Choroid plexus epithelial cell (primary cell): ENCODE measurements around the gene VPS41.
A peak's percentile ranks its signal among the peaks of the same experiment; 100 is the strongest.

Source experiments
- DNase-seq: peaks from one replicate; pipeline ENCODE4 v3.0.0-alpha.2; 2010; ENCODE audit warnings: low read depth
- H3K4me3 ChIP-seq: 2 replicates; pipeline ENCODE4 v1.5.1; 2011; ENCODE audit warnings: low read depth, mild to moderate bottlenecking, control low read depth, low read length, moderate library complexity
- TF ChIP-seq, protein P1 (sequence below): conservative IDR thresholded peaks from 2 replicates; pipeline ENCODE4 v1.5.1; 2011; ENCODE audit warnings: low read depth, mild to moderate bottlenecking, control low read depth, inconsistent platforms, low read length, moderate library complexity

Gene VPS41

DNA sequence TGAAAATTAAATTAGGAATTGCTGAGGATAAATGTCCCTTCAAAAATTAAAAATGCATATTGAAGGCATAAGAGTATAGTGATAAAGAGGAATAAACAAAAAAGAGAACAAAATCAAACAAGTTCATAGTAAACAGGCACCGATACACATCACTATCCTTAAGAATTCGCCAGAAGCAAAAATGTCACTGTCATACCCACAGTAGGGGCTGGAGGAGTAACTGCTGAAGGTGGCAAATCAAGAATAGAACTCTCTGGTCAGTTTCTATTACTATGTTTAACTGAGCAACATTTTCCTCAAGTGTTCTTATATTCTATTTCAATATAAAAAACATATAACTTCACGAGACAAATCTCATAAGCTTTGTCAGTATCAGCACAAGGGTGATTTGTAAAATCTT lies 84.0 kb downstream of the VPS41 start:
- DNase-seq: no peak
- TF ChIP-seq, protein P1, sequence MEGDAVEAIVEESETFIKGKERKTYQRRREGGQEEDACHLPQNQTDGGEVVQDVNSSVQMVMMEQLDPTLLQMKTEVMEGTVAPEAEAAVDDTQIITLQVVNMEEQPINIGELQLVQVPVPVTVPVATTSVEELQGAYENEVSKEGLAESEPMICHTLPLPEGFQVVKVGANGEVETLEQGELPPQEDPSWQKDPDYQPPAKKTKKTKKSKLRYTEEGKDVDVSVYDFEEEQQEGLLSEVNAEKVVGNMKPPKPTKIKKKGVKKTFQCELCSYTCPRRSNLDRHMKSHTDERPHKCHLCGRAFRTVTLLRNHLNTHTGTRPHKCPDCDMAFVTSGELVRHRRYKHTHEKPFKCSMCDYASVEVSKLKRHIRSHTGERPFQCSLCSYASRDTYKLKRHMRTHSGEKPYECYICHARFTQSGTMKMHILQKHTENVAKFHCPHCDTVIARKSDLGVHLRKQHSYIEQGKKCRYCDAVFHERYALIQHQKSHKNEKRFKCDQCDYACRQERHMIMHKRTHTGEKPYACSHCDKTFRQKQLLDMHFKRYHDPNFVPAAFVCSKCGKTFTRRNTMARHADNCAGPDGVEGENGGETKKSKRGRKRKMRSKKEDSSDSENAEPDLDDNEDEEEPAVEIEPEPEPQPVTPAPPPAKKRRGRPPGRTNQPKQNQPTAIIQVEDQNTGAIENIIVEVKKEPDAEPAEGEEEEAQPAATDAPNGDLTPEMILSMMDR: no peak
- H3K4me3 ChIP-seq: no peak overlapping the region

DNA sequence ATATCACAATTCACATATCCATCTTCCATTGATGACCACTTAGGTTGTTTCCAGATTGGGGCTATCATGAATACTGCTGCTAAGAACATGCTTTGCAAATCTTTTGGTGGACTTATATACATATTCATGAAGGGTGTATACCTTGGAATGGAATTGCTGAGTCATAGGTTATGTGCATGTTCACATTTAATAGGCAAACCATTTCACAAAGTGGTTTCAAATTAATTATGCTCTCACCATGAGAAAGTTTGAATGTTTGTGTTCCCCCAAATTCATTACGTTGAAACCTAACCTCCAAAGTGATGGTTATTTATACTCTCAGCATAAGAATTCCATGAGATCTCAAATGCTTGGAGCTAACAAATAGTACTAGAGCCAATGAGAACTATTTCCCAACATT lies 86.4 kb downstream of the VPS41 start:
- peak; percentile 48 for DNase-seq

DNA sequence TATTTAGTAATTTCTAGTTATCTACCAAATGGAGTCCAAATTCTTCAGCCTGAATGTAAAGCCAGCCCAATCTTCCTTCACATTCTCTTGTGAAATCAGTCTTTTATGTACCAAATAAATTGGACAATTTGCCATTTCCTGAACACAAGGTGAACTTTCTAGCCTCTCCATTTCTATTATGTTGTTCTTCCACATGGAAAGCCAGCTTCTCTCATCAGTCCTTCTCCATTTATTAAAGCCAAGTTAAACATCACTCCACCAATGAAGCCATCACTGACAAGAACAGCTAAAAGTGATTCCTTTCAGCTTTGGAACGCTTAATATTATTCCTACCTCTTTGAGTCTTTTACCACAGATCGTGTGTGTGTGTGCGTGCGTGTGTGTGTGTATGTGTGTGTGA lies 88.4 kb downstream of the VPS41 start:
- TF ChIP-seq, protein P1: no peak
- no peak for DNase-seq
- no peak overlapping the region for H3K4me3 ChIP-seq

More for the DNA sequence above, 86.4 kb downstream of the VPS41 start:
- TF ChIP-seq, protein P1: no peak
- no peak overlapping the region for H3K4me3 ChIP-seq

- DNase-seq: no peak
- no peak overlapping the region for H3K4me3 ChIP-seq
- TF ChIP-seq, protein P1: no peak
Observed at GRCh38 chr7:38819463-38819862, 89.5 kb downstream of the VPS41 start.

DNA sequence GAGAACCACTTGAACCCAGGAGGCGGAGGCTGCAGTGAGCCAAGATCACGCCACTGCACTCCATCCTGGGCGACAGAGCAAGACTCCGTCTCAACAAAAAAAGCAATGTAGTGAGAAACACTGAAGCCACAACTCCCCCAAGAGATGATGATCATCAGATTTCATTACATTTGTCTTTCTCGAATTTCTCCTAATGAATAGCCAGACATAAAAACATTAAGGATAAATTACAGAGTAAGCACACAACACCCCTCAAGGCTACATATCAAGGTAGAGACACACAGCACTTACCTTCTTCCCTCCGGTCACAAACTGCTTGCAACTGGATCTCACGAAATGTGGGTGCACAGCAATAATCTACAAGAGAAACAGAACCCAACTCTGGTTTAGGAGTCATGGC lies 91.5 kb downstream of the VPS41 start:
- DNase-seq: no peak
- TF ChIP-seq, protein P1: no peak
- H3K4me3 ChIP-seq: no peak overlapping the region

GRCh38 chr7:38813768-38814167 lies 95.2 kb downstream of the VPS41 start:
- DNase-seq: no peak
- TF ChIP-seq, protein P1: no peak
- no peak overlapping the region for H3K4me3 ChIP-seq

- TF ChIP-seq, protein P1: no peak
- no peak overlapping the region for H3K4me3 ChIP-seq
- no peak for DNase-seq
Observed at GRCh38 chr7:38806912-38807311, 102.1 kb downstream of the VPS41 start.
